Body of pancreas (tissue), 4 donors: ENCODE results near the gene AP2A2.

Experiments used
- POLR2A ChIP-seq, 3 donors: fragments of 450-650 bp; IDR thresholded peaks; one replicate each; pipeline ENCODE4 v1.6.1; 2016; ENCODE audit warnings: antibody characterized with exemption in 3 of 3, mild to moderate bottlenecking in 2 of 3
- TF ChIP-seq, protein P1 (sequence below), 7 experiments: fragments of 450-650 bp in 4 of 7; fragments of 200-600 bp in 3 of 7; sonication (generic) in 3 of 7; IDR thresholded peaks; one replicate each; pipeline ENCODE4 v1.5.1; 2016 to 2019; ENCODE audit warnings: antibody characterized with exemption in 7 of 7

- TF ChIP-seq POLR2A (IDR thresholded peaks at IDR 0.05) = no peak
- TF ChIP-seq, protein P1, sequence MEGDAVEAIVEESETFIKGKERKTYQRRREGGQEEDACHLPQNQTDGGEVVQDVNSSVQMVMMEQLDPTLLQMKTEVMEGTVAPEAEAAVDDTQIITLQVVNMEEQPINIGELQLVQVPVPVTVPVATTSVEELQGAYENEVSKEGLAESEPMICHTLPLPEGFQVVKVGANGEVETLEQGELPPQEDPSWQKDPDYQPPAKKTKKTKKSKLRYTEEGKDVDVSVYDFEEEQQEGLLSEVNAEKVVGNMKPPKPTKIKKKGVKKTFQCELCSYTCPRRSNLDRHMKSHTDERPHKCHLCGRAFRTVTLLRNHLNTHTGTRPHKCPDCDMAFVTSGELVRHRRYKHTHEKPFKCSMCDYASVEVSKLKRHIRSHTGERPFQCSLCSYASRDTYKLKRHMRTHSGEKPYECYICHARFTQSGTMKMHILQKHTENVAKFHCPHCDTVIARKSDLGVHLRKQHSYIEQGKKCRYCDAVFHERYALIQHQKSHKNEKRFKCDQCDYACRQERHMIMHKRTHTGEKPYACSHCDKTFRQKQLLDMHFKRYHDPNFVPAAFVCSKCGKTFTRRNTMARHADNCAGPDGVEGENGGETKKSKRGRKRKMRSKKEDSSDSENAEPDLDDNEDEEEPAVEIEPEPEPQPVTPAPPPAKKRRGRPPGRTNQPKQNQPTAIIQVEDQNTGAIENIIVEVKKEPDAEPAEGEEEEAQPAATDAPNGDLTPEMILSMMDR (IDR thresholded peaks at IDR 0.05) = no peak
Measured at GRCh38 chr11:1022908-1023810, 97.5 kb downstream of the AP2A2 start.
